ENCODE results near the gene ALDH4A1.
"Not testable (repeated sequence)": the region's sequence is repeated elsewhere in the genome, so short reads cannot be mapped to it uniquely, and the experiment has no call there.

The ALDH4A1 gene

GRCh38 chr1:18832319-18832718, 70.0 kb downstream of the ALDH4A1 start:
- not testable (repeated sequence) for DNase-seq

GRCh38 chr1:18831656-18832055, 70.7 kb downstream of the ALDH4A1 start:
- no peak for DNase-seq

- no peak for DNase-seq
Measured at GRCh38 chr1:18830596-18830995, 71.8 kb downstream of the ALDH4A1 start.

GRCh38 chr1:18829671-18830070, 72.7 kb downstream of the ALDH4A1 start:
- DNase-seq: no peak

- no peak for DNase-seq
Measured at GRCh38 chr1:18828224-18828623, 74.1 kb downstream of the ALDH4A1 start.

- DNase-seq: no peak
Measured at GRCh38 chr1:18823438-18823837, 78.9 kb downstream of the ALDH4A1 start.

Measured in activated effector memory CD4-positive, alpha-beta T cell treated with Interleukin-2 at 50 U/mL for 16 hours (primary cell).